NB4 (cell line): Measurements from ENCODE around the gene INSL6.

ENCODE experiments used
- CTCF ChIP-seq: IDR thresholded peaks from one replicate; pipeline ENCODE4 v1.5.1; 2012; ENCODE audit warnings: low read depth, low read length
- MAX ChIP-seq: IDR thresholded peaks from 2 replicates; pipeline ENCODE4 v1.6.1; 2011; ENCODE audit warnings: low read depth, low read length
- MYC ChIP-seq: IDR thresholded peaks from 2 replicates; pipeline ENCODE4 v1.6.1; 2011; ENCODE audit warnings: low read depth, low read length
- POLR2A ChIP-seq: IDR thresholded peaks from 2 replicates; pipeline ENCODE4 v1.6.1; 2011; ENCODE audit warnings: mild to moderate bottlenecking; ENCODE audit not compliant: insufficient read length; ENCODE audit errors: extremely low read depth

- no peak for TF ChIP-seq CTCF
- no peak for TF ChIP-seq POLR2A
- no peak for TF ChIP-seq MYC
- no peak for TF ChIP-seq MAX
Measured at GRCh38 chr9:5144217-5144616, 41.2 kb downstream of the INSL6 start.
